ENCODE data around the gene CSF3.

Gene CSF3

DNA sequence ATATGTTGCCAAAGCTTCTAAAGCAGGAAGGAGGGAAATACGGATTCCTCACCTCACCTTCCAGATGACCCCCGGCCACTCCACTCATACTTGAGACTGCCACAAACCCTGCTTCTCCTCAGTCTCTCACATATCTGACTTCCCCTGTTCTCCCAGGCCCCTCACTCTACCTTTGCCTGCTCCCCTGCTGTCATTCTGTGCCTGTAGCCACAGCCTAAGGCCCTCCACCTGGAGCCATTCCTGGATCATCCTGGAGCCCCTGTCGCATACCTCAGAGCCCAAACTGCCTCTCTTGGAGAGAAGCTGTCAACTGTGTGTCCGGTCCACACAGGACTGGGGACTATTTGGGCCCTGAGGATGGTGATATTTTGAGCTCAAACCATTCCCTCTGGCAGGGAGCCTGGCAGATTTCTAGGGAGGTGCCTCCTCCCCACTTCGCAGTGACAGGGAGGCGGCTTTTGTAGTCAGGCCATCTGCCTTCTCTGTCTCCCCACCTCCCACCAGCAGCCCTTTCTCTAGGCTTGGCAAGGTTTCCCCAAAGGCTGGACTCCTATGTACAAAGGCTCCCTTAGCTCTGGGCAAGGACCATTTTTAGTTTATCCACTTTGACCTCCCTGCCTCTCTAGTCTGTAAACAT is 41.3 kb downstream of the CSF3 start:
- H3K4me3 ChIP-seq (ENCODE audit: low read depth, low read length), result no peak overlapping the region
- no peak for DNase-seq (ENCODE audit: low read depth)

DNA sequence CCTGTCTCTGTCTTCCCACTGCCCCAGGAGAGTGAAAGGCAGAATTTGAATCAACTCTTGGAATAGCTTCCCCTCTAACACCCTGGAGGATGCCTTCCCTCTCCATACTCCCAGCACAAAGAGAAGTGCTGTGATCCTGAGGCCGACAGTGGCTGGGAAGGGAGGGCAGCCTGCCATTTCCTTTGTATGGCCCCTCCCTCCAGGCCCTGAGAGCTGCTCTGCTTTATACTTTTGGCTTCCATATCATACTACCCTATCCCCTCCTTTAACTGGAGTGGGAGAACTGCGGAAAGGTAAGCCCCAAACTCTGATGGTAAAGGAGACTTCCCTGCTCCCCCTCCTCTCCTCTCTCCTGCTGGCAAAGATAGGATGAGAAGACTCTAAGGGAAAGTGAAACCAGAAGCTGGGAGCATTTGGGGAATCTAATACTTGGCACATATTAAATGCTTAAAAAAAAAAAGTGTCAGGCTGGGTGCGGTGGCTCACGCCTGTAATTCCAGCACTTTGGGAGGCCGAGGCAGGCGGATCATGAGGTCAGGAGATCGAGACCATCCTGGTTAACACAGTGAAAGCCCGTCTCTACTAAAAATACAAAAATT is 43.0 kb downstream of the CSF3 start:
- DNase-seq (ENCODE audit: low read depth), result no peak
- no peak overlapping the region for H3K4me3 ChIP-seq (ENCODE audit: low read depth, low read length)

DNA sequence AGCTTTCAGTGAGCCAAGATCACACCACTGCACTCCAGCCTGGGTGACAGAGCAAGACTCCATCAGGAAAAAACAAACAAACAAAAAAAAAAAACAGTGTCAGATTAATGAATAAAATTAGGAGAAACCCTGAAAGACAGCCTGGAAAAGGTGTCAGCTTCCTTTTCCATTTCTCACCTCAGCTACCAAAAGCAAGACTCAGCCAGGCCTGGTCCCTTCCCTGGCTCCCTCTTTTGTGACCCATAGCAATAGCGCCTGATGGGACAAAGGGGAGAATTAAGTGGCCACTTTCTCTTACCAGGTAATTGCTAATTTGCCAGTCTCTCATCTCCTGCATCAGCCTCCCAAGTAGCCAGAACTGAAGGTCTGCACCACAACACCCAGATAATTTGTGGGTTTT is 43.6 kb downstream of the CSF3 start:
- DNase-seq (ENCODE audit: low read depth), result no peak
- no peak overlapping the region for H3K4me3 ChIP-seq (ENCODE audit: low read depth, low read length)

DNA sequence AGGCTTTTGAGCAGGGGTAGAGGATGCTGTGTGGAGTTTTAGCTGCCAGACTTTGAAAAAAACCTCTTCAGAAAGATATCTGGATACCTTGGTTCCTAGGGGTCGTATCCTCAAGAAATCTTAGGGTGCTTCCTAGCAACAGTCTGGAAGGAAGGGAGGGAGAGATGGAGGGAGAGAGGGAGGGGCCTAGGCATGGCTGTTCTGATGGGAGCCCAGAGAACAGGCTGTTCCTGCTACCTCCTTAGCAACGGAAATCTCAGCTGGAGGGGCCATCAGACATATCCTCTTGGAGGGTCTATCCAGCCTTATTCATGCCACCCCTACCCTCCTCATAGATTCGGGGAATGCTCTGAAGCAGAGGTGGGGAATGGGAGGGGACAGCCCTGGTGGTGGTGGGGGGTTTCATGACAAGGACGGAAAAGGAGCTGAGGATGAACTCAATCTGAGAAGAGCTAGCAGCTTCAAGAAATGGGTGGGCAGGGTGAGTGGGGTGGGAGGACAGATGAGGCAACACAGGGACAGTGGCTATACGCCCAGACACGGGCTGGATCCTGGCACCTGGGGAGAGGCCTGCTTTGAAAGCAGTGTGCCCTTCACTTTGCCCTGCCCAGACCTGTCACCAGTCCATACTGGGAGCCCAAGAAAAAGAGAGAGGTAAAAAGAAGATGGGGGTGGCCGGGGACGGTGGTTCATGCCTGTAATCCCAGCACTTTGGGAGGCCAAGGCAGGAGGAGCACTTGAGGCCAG is 44.7 kb downstream of the CSF3 start:
- no peak for DNase-seq (ENCODE audit: low read depth)
- H3K4me3 ChIP-seq (ENCODE audit: low read depth, low read length), result no peak overlapping the region

DNA sequence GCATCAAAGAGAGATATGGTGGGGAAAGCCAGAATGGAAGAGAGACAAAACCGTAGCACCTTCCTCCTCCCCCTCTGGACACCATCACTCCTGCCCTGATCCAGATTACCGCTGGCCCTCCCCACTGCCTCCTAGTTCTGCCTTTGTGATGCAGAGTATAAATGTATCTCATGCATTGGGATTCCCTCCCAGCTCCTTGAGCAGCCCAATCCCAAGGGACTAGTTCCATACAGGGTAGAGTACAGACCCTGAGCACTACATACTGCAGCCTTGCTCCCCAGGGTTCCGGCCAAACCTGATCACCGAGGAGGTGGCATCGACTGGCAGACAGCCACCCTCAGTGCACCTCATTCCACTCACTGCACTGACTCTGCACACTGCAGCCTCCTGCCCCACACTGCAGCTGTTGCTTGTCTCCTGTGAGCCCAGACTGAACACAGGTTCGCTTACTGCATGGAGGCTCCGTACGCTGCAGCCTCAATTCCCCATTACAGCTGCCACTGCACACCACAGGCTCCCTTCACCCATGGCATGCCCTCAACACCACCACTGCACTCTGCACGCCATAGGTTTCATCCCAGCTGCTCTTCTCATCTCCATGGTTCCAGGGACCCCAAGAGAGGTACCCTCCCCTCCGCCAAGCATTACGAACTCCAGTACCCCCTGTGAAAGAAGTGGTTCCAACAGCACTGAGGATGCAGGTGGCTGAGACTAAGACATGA is 45.8 kb downstream of the CSF3 start:
- DNase-seq (ENCODE audit: low read depth), result no peak
- no peak overlapping the region for H3K4me3 ChIP-seq (ENCODE audit: low read depth, low read length)

DNA sequence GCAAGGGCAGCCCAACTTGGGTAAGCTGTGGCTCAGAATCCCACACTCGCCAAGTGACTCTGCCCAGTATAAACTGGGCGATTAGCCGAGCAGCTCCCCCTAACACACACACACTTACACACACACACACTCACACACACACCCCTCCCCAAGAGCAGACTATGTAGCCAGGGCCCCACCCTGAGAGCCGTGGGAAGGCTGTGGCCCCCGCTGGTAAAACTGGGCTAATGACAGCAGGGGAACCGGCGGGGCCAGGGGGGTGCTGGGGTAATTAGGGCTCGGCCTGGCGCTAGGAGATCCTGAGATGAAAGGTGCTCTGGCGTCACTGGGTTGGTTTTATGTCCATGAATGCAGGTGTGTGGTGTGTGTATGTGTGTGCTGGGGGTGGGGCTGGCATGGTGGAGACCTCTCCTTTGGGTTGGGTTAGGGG is 46.4 kb downstream of the CSF3 start:
- no peak overlapping the region for H3K4me3 ChIP-seq (ENCODE audit: low read depth, low read length)

DNA sequence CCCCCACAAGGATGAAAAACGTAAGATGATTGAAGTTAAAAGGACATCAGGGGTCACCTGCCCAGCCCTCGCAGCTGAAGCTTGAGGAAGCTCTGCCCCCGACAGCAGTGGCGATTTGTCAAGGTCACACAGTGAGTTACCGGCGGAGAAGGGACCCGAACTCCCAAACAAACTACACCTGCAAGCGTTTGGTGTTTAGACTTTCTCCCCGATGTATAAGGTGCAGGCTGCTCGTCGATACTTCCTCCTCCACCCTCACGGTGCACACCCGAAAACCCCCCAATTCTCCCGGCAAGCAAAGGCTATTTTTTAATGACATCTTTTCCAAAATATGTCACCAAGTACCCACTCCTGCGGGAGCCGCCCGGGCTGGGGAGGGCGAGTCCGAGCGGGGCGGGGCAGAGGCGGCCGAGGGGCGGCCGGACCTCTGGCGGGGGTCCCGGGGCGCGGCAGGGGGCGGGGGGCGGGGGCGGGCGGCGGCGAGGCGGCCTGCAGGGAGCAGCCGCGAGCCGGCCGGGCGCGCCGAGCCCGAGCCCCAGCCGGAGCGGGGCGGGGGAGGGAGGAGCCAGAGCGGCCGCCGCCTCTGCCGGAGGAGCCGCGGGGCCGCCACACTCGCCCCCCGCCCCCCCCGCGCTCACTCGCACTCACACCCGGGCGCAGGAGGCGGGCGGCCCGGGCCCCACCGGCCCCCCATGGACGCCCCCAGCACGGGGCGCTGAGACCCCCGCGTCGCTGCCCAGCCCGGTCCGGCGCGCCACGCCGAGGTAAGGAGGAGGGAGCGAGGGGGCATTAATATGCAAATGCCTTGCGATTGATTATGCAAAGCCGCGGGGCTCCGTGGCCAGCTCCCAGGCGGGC is 47.3 kb downstream of the CSF3 start, which contains the start of gene THRA:
THRA (plus strand) TSS at position 637 of the 858 bp plus-strand sequence. CDS start 11,524 bp downstream, outside the sequence.
- no peak for DNase-seq (ENCODE audit: low read depth)
- H3K4me3 ChIP-seq (ENCODE audit: low read depth, low read length), result peak within 1 kb of the TSS; percentile 93

More for the DNA sequence above, 46.4 kb downstream of the CSF3 start:
- DNase-seq (ENCODE audit: low read depth), result no peak

DNA sequence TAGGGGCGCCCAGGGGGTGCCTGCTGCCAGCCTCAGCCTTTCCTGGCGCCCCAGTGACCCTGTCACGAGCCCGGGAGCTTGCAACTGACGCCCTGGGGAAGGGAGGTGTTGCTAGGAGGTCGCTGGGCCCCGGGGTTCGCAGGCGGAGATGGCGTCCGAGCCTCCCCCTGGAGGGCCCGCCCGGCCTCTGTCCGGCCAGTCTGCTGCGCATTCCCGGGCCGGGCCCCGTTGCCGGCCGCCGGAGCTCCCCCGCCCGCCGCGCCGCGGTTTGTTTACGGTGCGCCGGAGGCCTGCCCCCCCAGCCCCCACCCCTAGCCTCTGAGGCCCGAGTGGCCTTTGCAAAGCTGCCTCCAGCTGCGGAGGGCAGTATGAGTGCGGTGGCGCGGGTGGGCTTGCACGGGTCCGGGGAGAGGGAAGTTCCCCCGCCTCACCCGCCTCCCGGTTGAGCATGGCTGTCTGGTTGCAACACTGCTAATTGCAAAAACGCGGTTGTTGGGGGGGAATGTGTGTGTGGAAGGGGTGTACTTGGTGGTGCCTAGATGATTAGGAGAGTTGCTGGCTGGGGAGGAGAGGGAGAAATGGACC is 48.0 kb downstream of the CSF3 start:
- H3K4me3 ChIP-seq (ENCODE audit: low read depth, low read length), result peak overlapping the region; percentile 93
- DNase-seq (ENCODE audit: low read depth), result no peak

DNA sequence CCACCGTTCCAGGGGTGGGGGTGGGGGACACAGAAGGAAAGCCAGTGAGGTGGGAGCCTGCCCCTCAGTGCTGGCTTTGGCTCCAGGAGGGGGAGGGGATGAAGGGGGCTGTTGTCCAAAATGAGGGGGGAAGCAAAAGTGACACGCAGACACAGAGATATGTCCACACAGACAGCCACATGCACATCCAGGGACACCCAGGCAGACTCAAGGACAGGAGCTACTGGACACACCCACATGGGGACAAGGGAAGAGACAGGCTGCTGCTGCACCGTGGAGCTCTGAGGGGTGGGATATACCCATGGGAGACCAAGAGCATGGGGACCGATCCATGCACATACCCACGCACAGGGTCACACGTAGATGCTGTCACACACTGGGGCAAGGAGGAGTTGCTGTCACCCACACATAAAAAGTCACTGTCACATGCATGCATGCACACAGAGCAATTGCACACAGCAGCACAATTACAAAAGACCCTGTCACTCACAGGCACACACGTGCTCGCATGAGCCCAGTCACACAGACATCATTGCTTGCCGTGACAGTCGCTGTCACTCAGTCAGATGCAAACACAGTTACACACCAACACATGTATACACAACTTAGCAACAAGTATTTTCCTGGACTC is 48.8 kb downstream of the CSF3 start:
- peak overlapping the region; percentile 93 for H3K4me3 ChIP-seq (ENCODE audit: low read depth, low read length)
- no peak for DNase-seq (ENCODE audit: low read depth)

DNA sequence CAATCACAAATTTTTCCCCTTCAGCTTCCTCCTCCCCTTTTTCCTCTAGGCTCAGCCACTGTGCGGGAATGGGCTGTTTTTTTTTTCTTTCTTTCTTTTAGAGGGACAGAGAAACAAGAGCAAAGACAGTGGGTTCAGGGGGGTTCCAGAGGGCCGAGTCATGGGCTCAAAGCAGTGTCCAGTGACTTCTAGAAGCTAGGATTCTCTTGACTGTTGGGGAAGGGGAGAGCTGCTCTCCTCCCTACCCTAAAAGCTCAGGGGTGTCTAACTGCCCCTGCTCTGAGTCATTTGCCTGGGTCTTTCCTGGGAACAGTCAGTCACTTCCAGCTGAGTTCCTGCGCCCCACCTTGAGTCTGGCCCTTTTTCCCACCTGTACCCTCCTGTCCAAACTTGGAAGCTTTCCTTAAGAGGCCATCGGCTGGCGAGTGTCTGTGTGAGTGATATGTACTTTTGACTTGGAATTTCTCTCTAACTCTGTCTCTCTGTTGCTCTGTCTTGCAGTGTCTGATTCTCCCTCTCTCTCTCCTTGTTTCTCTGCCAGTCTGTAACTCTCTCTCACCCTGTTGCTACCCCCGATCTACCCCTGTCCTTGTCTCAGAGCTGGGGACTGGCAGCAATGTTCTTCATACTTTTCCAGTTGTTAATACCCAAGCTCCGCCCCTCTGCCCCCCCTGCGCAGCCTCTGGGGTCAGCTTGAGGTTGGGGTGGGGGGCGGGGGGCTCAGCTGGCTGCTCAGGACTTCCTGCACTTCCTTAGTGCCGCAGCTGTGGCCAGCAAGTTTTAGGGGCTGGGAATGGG is 49.9 kb downstream of the CSF3 start:
- H3K4me3 ChIP-seq (ENCODE audit: low read depth, low read length), result peak overlapping the region; percentile 93
- no peak for DNase-seq (ENCODE audit: low read depth)

DNA sequence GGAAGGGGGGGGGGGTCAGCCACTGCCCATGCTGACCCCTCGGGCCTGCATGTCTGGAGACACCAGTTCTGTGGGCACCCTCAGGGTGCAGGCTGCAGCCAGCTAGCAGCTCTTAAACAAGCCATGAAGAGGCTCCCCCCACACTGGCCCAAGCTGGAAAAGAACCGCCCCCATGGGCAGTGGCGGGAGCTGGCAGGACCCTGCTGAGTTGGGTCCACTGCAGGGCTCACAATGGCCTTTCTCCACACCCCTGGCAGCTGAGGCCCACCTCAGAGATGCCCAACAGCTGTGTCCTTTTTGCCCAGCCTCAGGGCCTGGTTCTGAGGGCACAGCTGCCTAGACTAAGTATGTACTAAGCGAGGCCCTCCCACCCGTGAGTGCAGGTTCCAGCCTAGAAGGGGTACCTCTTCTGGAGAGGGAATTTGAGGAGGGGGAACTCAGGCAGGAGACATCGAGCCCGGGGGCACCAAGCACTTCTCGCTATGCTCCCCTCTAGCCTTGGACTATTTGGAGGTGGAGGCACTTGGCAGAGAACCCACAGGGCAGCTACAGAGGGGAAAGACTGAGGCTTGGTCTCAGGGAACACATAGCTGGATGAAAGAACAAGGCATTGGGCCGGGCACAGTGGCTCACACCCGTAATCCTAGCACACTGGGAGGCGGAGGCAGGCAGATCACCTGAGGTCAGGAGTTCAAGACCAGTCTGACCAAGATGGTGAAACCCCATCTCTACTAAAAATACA is 50.7 kb downstream of the CSF3 start:
- H3K4me3 ChIP-seq (ENCODE audit: low read depth, low read length), result no peak overlapping the region
- no peak for DNase-seq (ENCODE audit: low read depth)

All from skeletal muscle cell (primary cell).